ENCODE results near the gene SNAPC4.

- TF ChIP-seq, protein P1, sequence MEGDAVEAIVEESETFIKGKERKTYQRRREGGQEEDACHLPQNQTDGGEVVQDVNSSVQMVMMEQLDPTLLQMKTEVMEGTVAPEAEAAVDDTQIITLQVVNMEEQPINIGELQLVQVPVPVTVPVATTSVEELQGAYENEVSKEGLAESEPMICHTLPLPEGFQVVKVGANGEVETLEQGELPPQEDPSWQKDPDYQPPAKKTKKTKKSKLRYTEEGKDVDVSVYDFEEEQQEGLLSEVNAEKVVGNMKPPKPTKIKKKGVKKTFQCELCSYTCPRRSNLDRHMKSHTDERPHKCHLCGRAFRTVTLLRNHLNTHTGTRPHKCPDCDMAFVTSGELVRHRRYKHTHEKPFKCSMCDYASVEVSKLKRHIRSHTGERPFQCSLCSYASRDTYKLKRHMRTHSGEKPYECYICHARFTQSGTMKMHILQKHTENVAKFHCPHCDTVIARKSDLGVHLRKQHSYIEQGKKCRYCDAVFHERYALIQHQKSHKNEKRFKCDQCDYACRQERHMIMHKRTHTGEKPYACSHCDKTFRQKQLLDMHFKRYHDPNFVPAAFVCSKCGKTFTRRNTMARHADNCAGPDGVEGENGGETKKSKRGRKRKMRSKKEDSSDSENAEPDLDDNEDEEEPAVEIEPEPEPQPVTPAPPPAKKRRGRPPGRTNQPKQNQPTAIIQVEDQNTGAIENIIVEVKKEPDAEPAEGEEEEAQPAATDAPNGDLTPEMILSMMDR (IDR thresholded peaks at IDR 0.05), result no peak
- no peak for TF ChIP-seq POLR2A (IDR thresholded peaks at IDR 0.05)
Observed at GRCh38 chr9:136401173-136401922, 1.4 kb upstream of the SNAPC4 start.
